ENCODE measurements around the gene ELP1. TPM values are rescaled to one million over a fixed set of nuclear protein-coding genes. Genes with fewer than 3 reads are reported as not detected.

ELP1 gene
- total and polyA plus RNA-seq, 2 donors from 2014 or later = 12.9 to 25.2 TPM

GRCh38 chr9:108832179-108832500, 101.8 kb downstream of the ELP1 start:
- DNase-seq = no peak
- TF ChIP-seq CTCF (IDR thresholded peaks at IDR 0.05; ENCODE audit: borderline replicate concordance, extremely low read depth, insufficient read depth) = no peak
- Histone ChIP-seq H3K36me3 (ENCODE audit: control insufficient read depth in 2 of 3, insufficient read depth in 3 of 3, low read length in 3 of 3) (no peaks in the 10 kb centered on the region), H3K9ac (ENCODE audit: low read length in 3 of 3) (no peak overlapping the region), H3K9me3 (ENCODE audit: control insufficient read depth in 2 of 3, insufficient read depth in 1 of 3, low read length in 3 of 3) (no peaks in the 10 kb centered on the region), H3K27ac (ENCODE audit: low read depth in 2 of 2, low read length in 2 of 2) (no peak overlapping the region), H3K4me1 (ENCODE audit: control insufficient read depth in 2 of 3, insufficient read depth in 2 of 3, low read depth in 1 of 3, low read length in 3 of 3) (no peaks in the 10 kb centered on the region), H3K4me3 (ENCODE audit: low read length in 3 of 3) (no peak overlapping the region), H3K27me3 (ENCODE audit: control insufficient read depth, insufficient read depth, low read length) (no peaks in the 10 kb centered on the region)
- intact Hi-C loops (cut with DNase I) = no loop called here
- no peak for FAIRE-seq

GRCh38 chr9:108831496-108832178, 102.3 kb downstream of the ELP1 start:
- intact Hi-C loops (cut with DNase I) = no loop called here
- no peak overlapping the region for H3K9ac ChIP-seq (ENCODE audit: low read length in 3 of 3)
- no peaks in the 10 kb centered on the region for H3K36me3 ChIP-seq (ENCODE audit: control insufficient read depth in 2 of 3, insufficient read depth in 3 of 3, low read length in 3 of 3)
- no peaks in the 10 kb centered on the region for H3K4me1 ChIP-seq (ENCODE audit: control insufficient read depth in 2 of 3, insufficient read depth in 2 of 3, low read depth in 1 of 3, low read length in 3 of 3)
- no peaks in the 10 kb centered on the region for H3K27me3 ChIP-seq (ENCODE audit: control insufficient read depth, insufficient read depth, low read length)
- H3K4me3 ChIP-seq (ENCODE audit: low read length in 3 of 3) = no peak overlapping the region
- FAIRE-seq (no peak), DNase-seq (no peak)
- no peaks in the 10 kb centered on the region for H3K9me3 ChIP-seq (ENCODE audit: control insufficient read depth in 2 of 3, insufficient read depth in 1 of 3, low read length in 3 of 3)
- no peak for TF ChIP-seq CTCF (IDR thresholded peaks at IDR 0.05; ENCODE audit: borderline replicate concordance, extremely low read depth, insufficient read depth)
- H3K27ac ChIP-seq (ENCODE audit: low read depth in 2 of 2, low read length in 2 of 2) = no peak overlapping the region

- no peak for TF ChIP-seq CTCF (IDR thresholded peaks at IDR 0.05; ENCODE audit: borderline replicate concordance, extremely low read depth, insufficient read depth)
- no peak for FAIRE-seq
Observed at GRCh38 chr9:108830272-108830671, 103.7 kb downstream of the ELP1 start.

GRCh38 chr9:108823829-108824228, 110.1 kb downstream of the ELP1 start:
- intact Hi-C loops (cut with DNase I) = no loop called here
- H3K27me3 ChIP-seq (ENCODE audit: control insufficient read depth, insufficient read depth, low read length) = no peaks in the 10 kb centered on the region
- H3K4me1 ChIP-seq (ENCODE audit: control insufficient read depth in 2 of 3, insufficient read depth in 2 of 3, low read depth in 1 of 3, low read length in 3 of 3) = no peaks in the 10 kb centered on the region
- peaks cover 0 to 10% (median 3%) of the 10 kb centered on the region in 3 donors for H3K9me3 ChIP-seq (ENCODE audit: control insufficient read depth in 2 of 3, insufficient read depth in 1 of 3, low read length in 3 of 3)
- no peak overlapping the region for H3K9ac ChIP-seq (ENCODE audit: low read length in 3 of 3)
- FAIRE-seq = no peak
- no peaks in the 10 kb centered on the region for H3K36me3 ChIP-seq (ENCODE audit: control insufficient read depth in 2 of 3, insufficient read depth in 3 of 3, low read length in 3 of 3)
- DNase-seq = no peak
- no peak overlapping the region for H3K27ac ChIP-seq (ENCODE audit: low read depth in 2 of 2, low read length in 2 of 2)
- TF ChIP-seq CTCF (IDR thresholded peaks at IDR 0.05; ENCODE audit: borderline replicate concordance, extremely low read depth, insufficient read depth) = no peak
- H3K4me3 ChIP-seq (ENCODE audit: low read length in 3 of 3) = no peak overlapping the region

More at GRCh38 chr9:108830272-108830671, 103.7 kb downstream of the ELP1 start:
- Histone ChIP-seq H3K9me3 (ENCODE audit: control insufficient read depth in 2 of 3, insufficient read depth in 1 of 3, low read length in 3 of 3) (no peaks in the 10 kb centered on the region), H3K4me1 (ENCODE audit: control insufficient read depth in 2 of 3, insufficient read depth in 2 of 3, low read depth in 1 of 3, low read length in 3 of 3) (no peaks in the 10 kb centered on the region), H3K27me3 (ENCODE audit: control insufficient read depth, insufficient read depth, low read length) (no peaks in the 10 kb centered on the region), H3K9ac (ENCODE audit: low read length in 3 of 3) (no peak overlapping the region), H3K27ac (ENCODE audit: low read depth in 2 of 2, low read length in 2 of 2) (no peak overlapping the region), H3K4me3 (ENCODE audit: low read length in 3 of 3) (no peak overlapping the region), H3K36me3 (ENCODE audit: control insufficient read depth in 2 of 3, insufficient read depth in 3 of 3, low read length in 3 of 3) (no peaks in the 10 kb centered on the region)
- intact Hi-C loops (cut with DNase I) = no loop called here
- no peak for DNase-seq

All from kidney (tissue), 14 donors.